Mesodermal cell (in vitro differentiated cells): ENCODE measurements around the gene CASP6.

Experiments
- H3K27ac ChIP-seq: 2 replicates; pipeline ENCODE4 v1.7.0; 2013; ENCODE audit warnings: mild to moderate bottlenecking, low read depth, low read length, moderate library complexity; ENCODE audit not compliant: severe bottlenecking
- H3K36me3 ChIP-seq: 2 replicates; pipeline ENCODE4 v1.7.1; 2013; ENCODE audit warnings: mild to moderate bottlenecking, low read length, moderate library complexity; ENCODE audit not compliant: control insufficient read depth, insufficient read depth
- H3K4me1 ChIP-seq: one replicate; pipeline ENCODE4 v1.7.1; 2013; ENCODE audit warnings: mild to moderate bottlenecking, low read length; ENCODE audit not compliant: insufficient read depth, control insufficient read depth, poor library complexity, severe bottlenecking
- H3K4me3 ChIP-seq: 2 replicates; pipeline ENCODE4 v1.7.0; 2013; ENCODE audit warnings: low read length, control low read depth, mild to moderate bottlenecking; ENCODE audit not compliant: insufficient read depth, poor library complexity, severe bottlenecking; ENCODE audit errors: extremely low read depth
- H3K9me3 ChIP-seq: 2 replicates; pipeline ENCODE4 v1.7.1; 2013; ENCODE audit warnings: mild to moderate bottlenecking, low read length, moderate library complexity; ENCODE audit not compliant: control insufficient read depth
- WGBS, 2 experiments: methylation state at CpG; one replicate each; pipeline ENCODE4 v1.1.5; 2013; ENCODE audit warnings: missing lambda C conversion rate in 2 of 2; ENCODE audit not compliant: insufficient coverage in 2 of 2; 5-methylcytosine and 5-hydroxymethylcytosine counted together

Gene CASP6

DNA sequence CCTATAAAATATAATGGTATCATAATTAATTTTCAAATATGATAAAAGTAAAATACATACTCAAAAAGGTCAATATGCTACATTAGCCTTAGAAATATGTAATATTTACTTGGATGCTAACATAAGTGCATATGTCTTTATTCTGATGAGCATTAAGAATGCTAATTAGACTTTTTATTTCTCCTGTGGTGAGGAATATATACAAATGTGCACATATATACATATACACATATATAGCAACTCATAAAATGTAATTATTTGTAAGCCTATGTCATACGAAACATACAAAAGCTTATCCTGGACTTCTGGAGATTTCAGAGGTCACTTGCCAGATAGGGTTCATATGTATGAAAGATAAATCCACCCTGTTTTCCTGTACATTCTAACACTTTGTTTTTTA lies 15.5 kb upstream of the CASP6 start:
- Histone ChIP-seq H3K4me1 (no peaks in the 10 kb centered on the region), H3K4me3 (no peak overlapping the region), H3K36me3 (peaks cover 12% of the 10 kb centered on the region), H3K9me3 (peaks cover 12% of the 10 kb centered on the region), H3K27ac (no peak overlapping the region)
- no CpG with 5 or more reads among the region's 1 CpG for WGBS, 2 experiments

DNA sequence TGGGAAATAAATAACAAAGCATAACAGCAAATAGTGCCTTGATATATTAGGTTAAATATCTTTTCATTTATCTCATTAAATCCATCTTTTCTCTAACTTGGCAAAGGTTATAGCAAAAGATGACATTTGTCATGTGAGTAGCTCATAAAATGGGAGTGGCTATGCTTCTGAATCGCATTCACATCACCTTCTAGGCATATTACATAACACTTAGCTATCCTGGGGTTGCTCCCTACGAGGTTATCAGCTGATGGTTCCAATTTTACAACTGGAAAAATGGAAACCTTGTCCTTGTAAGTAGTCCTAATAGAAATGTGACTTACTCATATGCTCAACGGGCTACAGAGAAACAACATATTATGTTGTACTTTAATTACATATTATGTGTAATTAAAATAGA lies 10.3 kb upstream of the CASP6 start:
- 100% methylated on average over 1 of the region's 3 CpGs; no CpG with 5 or more reads in 1 of the 2 experiments for WGBS, 2 experiments
- peaks cover 16% of the 10 kb centered on the region for H3K36me3 ChIP-seq

DNA sequence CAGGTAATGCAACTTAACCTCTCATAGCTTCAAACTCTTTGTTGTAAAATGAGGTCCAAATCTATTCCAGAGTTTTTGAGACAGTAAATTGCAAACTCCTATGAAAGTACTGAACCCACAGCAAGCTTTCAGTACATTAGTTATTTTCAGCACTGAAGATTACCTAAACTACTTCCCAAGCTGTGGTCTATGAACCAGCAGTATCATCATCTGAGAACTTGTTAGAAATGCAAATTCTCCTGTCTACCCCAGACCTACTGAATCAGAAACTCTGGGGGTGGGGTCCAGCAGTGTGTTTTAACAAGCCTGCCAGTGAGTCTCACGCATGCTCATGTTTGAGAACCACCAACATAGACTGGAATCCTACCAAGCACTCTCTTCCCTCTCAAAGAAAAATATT lies 5.7 kb upstream of the CASP6 start:
- Histone ChIP-seq H3K9me3 (no peaks in the 10 kb centered on the region), H3K4me3 (no peak overlapping the region), H3K27ac (no peak overlapping the region), H3K36me3 (peaks cover 5% of the 10 kb centered on the region), H3K4me1 (no peaks in the 10 kb centered on the region)
- WGBS, 2 experiments = 100% methylated on average over 1 of the region's 1 CpG

More for the DNA sequence above, 10.3 kb upstream of the CASP6 start:
- no peak overlapping the region for H3K27ac ChIP-seq
- H3K9me3 ChIP-seq = no peaks in the 10 kb centered on the region
- no peak overlapping the region for H3K4me3 ChIP-seq
- no peaks in the 10 kb centered on the region for H3K4me1 ChIP-seq

- no CpG with 5 or more reads among the region's 2 CpGs for WGBS, 2 experiments
- H3K36me3 ChIP-seq = peaks cover 4% of the 10 kb centered on the region
- no peaks in the 10 kb centered on the region for H3K4me1 ChIP-seq
- H3K9me3 ChIP-seq = no peaks in the 10 kb centered on the region
- H3K27ac ChIP-seq = no peak overlapping the region
- H3K4me3 ChIP-seq = no peak overlapping the region
These were observed 5.2 kb upstream of the CASP6 start for GRCh38 chr4:109708435-109708834.

DNA sequence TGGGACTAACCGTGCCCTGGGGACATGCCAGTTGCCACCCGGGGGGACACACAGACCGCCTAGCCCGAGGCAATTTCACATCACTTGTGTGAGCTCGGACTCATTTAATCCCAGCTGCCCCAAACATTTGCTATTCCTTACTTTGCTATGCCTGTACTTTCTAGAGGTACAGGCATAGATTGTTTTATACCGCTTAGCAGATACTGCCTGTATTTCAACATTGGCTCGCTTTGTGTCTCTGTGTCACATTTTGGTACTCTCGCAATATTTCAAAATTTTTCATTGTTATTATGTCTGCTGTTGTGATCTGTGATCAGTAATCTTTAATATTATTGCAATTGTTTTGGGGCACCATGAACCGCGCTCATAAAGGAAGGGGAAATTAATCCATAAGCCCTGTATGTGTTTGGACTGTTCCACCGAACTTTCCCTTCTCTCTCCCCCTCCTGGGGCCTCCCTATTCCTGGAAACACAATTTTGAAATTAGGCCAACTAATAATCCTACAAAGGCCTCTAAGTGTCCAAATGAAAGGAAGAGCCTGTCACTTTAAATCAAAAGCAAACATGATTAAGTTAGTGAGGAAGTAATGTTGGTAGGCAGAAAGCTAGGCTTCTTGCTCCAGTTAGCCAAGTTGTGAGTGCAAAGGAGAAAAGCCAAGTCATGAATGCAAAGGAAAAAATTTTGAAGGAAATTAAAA lies 568 bp upstream of the CASP6 start:
- Histone ChIP-seq H3K4me1 (no peaks in the 10 kb centered on the region), H3K27ac (no peak overlapping the region), H3K36me3 (peaks cover 20% of the 10 kb centered on the region), H3K9me3 (no peaks in the 10 kb centered on the region), H3K4me3 (peak overlapping the region; percentile 71)
- 5 to 10% methylated on average over 5 of the region's 11 CpGs for WGBS, 2 experiments

GRCh38 chr4:109701566-109702410 lies 1.5 kb downstream of the CASP6 start:
- 68 to 69% methylated on average over 15 to 18 of the region's 21 CpGs for WGBS, 2 experiments
- peak overlapping the region; percentile 71 for H3K4me3 ChIP-seq
- H3K36me3 ChIP-seq = peaks cover 34% of the 10 kb centered on the region
- no peaks in the 10 kb centered on the region for H3K4me1 ChIP-seq
- H3K27ac ChIP-seq = peak overlapping the region; percentile 78
- H3K9me3 ChIP-seq = no peaks in the 10 kb centered on the region

DNA sequence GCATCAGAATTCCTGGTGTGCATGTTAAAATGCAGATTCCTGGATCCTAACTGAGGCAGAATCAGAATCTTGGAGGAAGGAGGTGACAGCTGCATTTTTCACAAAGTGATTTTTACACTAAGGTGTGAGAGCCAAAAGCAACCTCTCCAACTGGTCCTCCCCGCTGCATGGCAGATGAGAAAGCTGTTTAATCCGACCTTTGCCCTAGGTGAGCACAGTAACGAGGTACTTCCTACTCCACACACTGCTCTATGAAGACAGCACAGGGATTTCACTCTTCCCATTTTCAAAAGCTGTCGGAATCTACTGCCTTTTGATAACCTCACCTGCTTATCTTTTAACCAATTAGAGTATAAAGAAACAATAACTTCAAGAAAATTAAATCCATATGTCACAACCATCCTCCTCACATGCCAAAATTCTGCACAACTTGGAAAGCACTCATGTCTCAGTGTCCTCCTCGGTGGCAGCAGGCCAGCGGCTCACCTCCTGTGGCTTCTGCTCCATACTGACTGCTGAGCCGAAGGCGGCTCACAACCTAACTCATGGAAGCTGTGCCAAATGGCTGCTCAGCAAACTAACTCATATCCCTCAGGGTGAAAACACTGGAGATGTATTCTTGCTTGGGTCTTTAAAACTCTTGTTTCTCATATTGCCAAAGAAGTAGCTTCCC lies 3.6 kb downstream of the CASP6 start:
- Histone ChIP-seq H3K4me1 (no peaks in the 10 kb centered on the region), H3K9me3 (no peaks in the 10 kb centered on the region), H3K36me3 (peaks cover 44% of the 10 kb centered on the region), H3K4me3 (no peak overlapping the region), H3K27ac (no peak overlapping the region)
- 81 to 88% methylated on average over 8 of the region's 8 CpGs for WGBS, 2 experiments

GRCh38 chr4:109698656-109699055 lies 4.6 kb downstream of the CASP6 start:
- Histone ChIP-seq H3K36me3 (peaks cover 54% of the 10 kb centered on the region), H3K9me3 (no peaks in the 10 kb centered on the region), H3K27ac (no peak overlapping the region), H3K4me3 (no peak overlapping the region), H3K4me1 (no peaks in the 10 kb centered on the region)
- WGBS, 2 experiments = 100% methylated on average over 1 of the region's 1 CpG

DNA sequence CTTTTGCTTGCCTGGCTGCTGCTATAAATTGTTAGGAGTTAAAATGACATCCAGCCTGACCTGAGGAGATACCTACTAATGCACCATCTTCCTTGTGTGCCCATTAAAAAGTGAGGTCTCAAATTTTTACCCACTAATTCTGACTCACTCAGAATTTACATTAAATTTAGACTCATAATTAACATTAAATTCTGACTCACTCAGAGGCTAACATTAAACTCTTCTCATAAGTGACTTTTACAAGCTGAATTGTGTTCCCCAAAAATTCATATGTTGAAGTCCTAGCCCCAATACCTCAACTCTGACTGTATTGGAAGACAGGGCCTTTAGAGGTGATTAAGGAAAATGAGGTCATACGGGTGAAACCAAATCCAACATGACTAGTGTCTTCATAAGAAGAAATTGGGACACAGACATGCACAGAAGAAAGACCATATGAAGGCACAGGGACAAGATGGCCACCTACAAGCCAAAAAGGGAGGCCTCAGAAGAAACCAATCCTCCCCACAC lies 11.8 kb downstream of the CASP6 start:
- no peaks in the 10 kb centered on the region for H3K9me3 ChIP-seq
- WGBS, 2 experiments = no CpG with 5 or more reads among the region's 1 CpG
- no peak overlapping the region for H3K4me3 ChIP-seq
- peaks cover 68% of the 10 kb centered on the region for H3K36me3 ChIP-seq
- H3K27ac ChIP-seq = no peak overlapping the region
- no peaks in the 10 kb centered on the region for H3K4me1 ChIP-seq

DNA sequence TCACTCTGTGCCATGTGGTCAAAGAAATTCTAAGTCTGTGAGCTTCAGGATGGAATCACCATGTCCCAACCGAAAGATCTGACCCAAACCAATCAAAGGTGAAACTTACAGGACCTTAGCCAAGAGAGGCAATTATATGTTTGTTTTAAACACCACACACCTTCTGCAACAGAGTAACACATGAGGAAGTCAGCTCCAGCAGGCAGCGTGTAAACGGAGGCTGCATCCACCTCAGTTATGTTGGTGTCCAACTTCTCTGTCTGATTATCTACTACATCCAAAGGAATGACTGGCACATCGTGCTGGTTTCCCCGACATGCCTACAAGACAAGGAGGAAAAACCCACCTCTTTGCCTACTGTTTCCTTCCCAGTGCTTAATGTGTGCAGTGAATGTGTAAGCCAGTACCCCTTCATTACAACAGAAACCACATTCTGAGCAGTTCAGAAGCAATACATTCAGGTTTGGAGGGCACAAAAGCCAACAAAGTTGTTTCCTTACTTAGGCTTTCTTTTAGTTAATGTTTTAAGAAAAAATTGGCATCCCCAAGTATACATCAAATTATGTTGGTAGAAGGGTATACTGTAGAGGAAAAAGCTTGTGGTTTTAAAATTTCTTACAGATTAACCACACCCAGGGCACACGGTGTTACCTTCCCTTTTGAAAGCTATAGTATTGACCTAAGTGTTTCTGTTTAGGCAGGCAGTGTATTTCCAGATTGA lies 12.4 kb downstream of the CASP6 start:
- Histone ChIP-seq H3K9me3 (no peaks in the 10 kb centered on the region), H3K27ac (no peak overlapping the region), H3K4me1 (no peaks in the 10 kb centered on the region), H3K4me3 (no peak overlapping the region), H3K36me3 (peaks cover 64% of the 10 kb centered on the region)
- 96 to 100% methylated on average over 2 to 3 of the region's 6 CpGs for WGBS, 2 experiments
